Activated gamma-delta T cell treated with anti-CD3 and anti-CD28 coated beads, Interleukin-2, amount 50 U/mL, for 16 hours (primary cell): Measurements from ENCODE around the gene NECTIN4.
"Not testable (repeated sequence)": the region's sequence is repeated elsewhere in the genome, so short reads cannot be mapped to it uniquely, and the experiment has no call there.

Source experiments
- DNase-seq: peaks from one replicate; pipeline ENCODE4 v3.0.0-alpha.2; 2020; ENCODE audit warnings: low read depth

The NECTIN4 gene

GRCh38 chr1:161054232-161054631 lies 35.1 kb downstream of the NECTIN4 start:
- DNase-seq: no peak

GRCh38 chr1:161052899-161053298 lies 36.5 kb downstream of the NECTIN4 start:
- no peak for DNase-seq

GRCh38 chr1:161051219-161051618 lies 38.1 kb downstream of the NECTIN4 start:
- DNase-seq: no peak

- DNase-seq: no peak
Observed at GRCh38 chr1:161048949-161049722, 40.2 kb downstream of the NECTIN4 start.

- DNase-seq: no peak
Observed at GRCh38 chr1:161047436-161048420, 41.6 kb downstream of the NECTIN4 start.

GRCh38 chr1:161046605-161047228 lies 42.6 kb downstream of the NECTIN4 start:
- DNase-seq: no peak

- peak; percentile 85 for DNase-seq
Observed at GRCh38 chr1:161045736-161046604, 43.4 kb downstream of the NECTIN4 start, which contains the start of gene USF1. Gene USF1, minus strand, starts transcription at chr1:161045977. Its CDS starts 2,702 bp downstream, at chr1:161043275.

GRCh38 chr1:161044908-161045735 lies 44.2 kb downstream of the NECTIN4 start:
- DNase-seq: peak; percentile 43

- no peak for DNase-seq
Observed at GRCh38 chr1:161044535-161044907, 44.8 kb downstream of the NECTIN4 start.

GRCh38 chr1:161039546-161039945 lies 49.8 kb downstream of the NECTIN4 start:
- DNase-seq: no peak

GRCh38 chr1:161039154-161039545 lies 50.2 kb downstream of the NECTIN4 start:
- no peak for DNase-seq

GRCh38 chr1:161038523-161039153 lies 50.7 kb downstream of the NECTIN4 start, which contains the start of gene TSTD1:
Gene TSTD1, minus strand, starts transcription at chr1:161038964. Its CDS starts 75 bp downstream, at chr1:161038889.
- DNase-seq: peak; percentile 85

GRCh38 chr1:161037661-161038522 lies 51.5 kb downstream of the NECTIN4 start:
- DNase-seq: no peak

- no peak for DNase-seq
Observed at GRCh38 chr1:161033751-161034150, 55.6 kb downstream of the NECTIN4 start.

GRCh38 chr1:161032409-161032808 lies 56.9 kb downstream of the NECTIN4 start:
- DNase-seq: no peak

GRCh38 chr1:161031874-161032273 lies 57.5 kb downstream of the NECTIN4 start:
- DNase-seq: no peak

GRCh38 chr1:161029466-161029865 lies 59.9 kb downstream of the NECTIN4 start:
- not testable (repeated sequence) for DNase-seq

GRCh38 chr1:161026954-161027353 lies 62.4 kb downstream of the NECTIN4 start:
- DNase-seq: not testable (repeated sequence)

- DNase-seq: not testable (repeated sequence)
Observed at GRCh38 chr1:161022432-161022831, 66.9 kb downstream of the NECTIN4 start.
